Hindlimb muscle (tissue), 1 donor: Measurements from ENCODE around the gene SNAPC1. TPM values are rescaled to one million over a fixed set of nuclear protein-coding genes. Genes with fewer than 3 reads are reported as not detected.
A peak's percentile ranks its signal among the peaks of the same experiment; 100 is the strongest.
"Not testable (repeated sequence)": the region's sequence is repeated elsewhere in the genome, so short reads cannot be mapped to it uniquely, and the experiment has no call there.

Source experiments
- DNase-seq: peaks from one replicate; pipeline ENCODE4 v3.0.0-alpha.2; 2013
- polyA plus RNA-seq: library from polyadenylated mRNA; unstranded; fragments of 120-200 nt; gene quantifications from one replicate; pipeline ENCODE4 v1.2.1, GENCODE V29; 2013; ENCODE audit not compliant: insufficient read length

Gene SNAPC1
- polyA plus RNA-seq, 1 donor, result 4.5 TPM

DNA sequence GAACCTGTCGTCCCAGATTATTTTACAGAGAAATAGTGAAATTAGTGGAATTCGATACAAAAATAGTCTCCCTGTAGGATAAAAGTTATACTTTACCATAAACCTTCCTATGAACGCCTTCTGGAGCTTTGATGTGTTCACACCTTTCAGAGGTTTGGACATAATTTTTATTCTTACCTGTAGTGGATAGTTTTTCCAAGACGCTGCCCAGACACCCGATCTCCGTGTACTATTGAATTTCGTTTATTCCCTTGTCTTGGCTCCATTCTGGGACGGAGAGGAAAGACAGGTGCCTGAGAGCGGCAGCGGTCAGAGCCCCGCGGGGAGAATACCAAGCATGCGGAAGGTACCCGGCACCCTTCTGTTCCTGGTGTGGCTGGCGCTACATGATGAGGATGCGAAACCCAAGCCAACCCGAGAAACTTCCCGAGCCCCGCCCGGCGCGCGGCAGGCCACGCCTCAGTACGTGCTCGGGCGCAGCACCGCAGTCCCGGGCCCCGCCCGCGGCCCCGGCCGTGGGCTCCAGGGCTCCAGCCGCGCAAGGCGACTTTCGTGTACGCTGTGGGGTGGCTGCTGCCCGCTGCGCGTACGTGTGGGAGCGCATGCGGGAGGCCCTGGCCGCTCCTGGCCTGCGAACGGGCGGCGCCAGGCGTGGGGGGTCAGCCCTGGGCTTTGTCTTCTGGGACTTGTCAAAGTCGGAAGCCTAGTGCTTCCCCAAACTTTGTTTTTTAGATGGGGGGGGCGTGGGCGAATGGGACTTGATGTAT is 11.3 kb upstream of the SNAPC1 start:
- DNase-seq, result peak; percentile 66

DNA sequence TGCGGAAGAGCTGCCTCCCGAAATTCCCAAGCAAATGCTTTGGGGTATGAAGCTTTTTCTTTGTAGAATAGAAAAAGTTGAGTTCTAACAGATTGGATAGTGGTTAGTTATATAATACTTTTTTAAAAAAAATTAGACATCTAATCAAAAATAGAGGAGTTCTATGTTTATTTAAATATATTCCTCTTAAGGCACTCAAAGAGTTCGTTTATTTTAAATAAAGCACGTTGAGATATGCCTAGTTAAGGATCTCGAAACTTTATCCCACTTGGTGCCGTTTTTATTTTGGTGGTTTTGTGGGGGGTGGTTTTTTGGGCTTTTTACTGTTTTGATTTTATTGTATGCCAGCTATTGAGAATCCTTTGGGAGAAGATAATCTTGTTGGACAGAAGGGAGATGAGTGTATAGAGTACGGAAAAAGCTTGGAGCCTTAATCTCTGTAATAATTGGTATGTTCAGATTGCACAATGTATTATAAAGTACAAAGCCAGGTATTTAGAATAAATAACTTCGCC is 10.7 kb upstream of the SNAPC1 start:
- DNase-seq, result no peak

DNA sequence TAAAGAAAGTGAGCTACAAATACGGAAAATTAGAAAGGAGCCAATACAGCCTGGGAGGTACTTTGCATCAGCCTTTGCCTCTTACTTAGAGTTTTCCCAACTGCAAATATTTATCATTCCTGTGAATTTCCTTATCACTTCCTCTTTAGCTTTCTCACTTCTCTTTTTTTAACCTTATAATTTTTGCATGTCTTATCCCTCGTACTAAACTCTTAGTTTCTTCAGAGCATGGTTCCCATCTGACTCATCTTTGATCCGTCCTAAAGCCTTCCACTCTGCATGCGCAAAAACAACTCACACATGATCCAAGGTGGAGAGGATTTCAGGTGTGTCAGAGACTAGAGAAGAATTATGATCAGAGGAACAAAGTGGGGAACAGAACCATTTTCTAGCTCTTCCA is 9.6 kb upstream of the SNAPC1 start:
- DNase-seq, result no peak

DNA sequence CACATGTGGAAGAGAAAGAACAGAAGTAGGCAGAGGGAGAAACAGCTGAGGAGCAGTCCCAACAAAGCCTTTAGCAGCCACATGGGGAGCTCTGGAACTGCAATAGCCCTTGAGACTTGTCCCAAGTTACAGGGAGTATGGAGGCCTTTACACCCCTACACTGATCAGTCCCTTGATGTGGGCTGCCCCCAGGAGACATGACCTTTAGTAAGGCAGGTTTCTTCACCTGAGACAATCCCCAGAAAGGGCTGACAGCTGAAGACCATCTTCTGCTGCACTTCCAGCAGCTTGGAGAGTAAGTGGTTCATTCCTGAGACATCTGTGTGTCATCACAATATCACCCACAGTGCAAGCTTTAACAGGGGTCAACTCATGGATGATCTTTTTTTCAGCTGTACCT is 8.6 kb upstream of the SNAPC1 start:
- no peak for DNase-seq

DNA sequence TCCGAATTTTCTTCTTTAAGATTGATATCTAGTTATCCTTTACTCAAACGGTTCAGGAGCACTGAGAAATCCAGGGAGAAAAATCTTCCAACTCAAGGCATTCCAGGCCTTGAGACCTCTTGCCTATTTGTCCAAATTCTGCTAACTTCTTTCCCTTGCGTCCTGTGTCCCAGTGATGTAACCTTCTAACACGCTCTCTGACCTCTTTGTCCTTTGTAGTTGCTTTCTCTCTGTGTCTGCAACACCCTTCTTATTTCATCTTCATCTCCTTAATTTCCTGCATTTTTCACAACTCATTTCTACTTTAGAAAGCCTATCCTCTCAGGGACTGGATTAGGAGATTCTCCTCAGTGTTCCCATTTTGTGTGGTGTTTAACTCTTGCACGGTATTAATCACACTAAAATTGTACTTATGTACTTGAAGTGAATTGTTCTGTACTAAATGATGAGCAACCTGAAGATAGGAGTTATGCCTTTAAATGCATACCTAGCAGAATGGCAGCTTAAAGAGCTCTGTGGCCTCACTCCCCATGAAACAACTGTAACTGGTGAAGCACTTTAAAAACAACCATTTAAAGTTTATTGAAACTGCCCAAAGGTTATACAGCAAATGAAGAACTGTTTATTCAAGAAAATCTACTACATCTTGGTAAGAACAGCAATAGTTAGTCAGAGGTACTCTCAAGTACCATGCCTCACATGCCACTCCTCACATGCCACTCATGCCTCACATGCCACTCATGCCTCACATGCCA is 7.4 kb upstream of the SNAPC1 start:
- DNase-seq, result no peak

DNA sequence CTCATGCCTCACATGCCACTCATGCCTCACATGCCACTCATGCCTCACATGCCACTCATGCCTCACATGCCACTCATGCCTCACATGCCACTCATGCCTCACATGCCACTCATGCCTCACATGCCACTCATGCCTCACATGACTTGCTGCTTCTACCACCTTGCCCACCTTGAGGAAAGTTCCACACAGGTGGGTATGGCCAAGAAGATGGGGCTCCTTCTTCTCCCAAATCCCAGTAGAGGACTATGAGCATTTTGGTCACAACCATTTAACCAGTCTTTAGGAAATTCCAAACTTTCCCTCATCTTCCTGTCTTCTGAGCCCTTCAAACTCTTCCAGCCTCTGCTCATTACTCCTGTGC is 6.9 kb upstream of the SNAPC1 start:
- DNase-seq, result not testable (repeated sequence)

DNA sequence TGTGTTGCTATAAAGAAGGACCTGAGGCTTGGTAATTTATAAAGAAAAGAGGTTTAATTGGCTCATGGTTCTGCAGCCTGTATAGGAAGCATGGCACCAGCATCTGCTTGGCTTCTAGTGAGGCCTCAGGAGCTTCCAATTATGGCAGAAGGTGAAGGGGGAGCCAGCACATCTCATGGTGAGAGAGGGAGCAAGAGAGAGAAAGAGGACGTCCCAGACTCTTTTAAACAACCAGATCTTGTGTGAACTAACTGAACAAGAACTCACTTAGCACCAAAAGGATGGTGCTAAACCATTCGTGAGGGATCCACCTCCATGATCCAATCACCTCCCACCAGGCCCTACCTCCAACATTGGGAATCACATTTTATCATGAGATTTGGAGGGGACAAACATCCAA is 6.1 kb upstream of the SNAPC1 start:
- no peak for DNase-seq

DNA sequence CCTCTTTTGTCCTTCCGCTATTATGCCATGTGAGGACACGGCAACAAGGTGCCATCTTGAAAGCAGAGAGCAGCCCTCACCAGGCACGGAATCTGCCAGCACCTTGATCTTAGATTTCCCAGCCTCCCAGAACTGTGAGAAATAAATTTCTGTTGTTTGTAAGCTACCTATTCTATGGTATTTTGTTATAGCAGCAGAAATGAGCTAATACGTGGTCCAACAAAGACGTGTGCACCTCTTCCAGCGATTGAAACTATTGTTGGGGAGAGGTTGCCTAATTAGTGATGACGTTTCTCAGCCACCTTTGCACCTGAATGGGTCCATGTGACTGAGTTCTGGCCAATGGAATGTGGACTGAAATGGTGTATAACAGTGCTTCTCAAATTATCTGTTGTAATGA is 2.3 kb upstream of the SNAPC1 start:
- DNase-seq, result no peak

DNA sequence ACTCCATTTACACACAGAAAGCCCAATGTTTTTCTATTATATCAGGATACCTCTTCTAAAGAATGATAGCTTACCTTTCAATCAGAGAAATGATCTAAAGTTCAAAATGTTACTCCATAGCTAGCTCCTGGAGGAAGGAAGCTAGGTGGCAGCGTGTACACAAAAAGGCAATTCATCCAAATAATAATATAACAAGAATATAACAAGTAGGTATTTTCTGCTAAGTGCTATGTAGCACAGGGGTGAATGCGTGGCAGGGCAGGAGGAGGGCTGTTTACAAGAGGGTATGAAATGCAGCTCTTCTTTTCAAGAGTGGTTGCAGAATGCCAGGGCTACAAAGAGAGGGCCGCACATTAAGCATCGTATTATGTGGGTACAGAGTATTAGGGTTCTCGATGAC is 663 bp upstream of the SNAPC1 start:
- no peak for DNase-seq

DNA sequence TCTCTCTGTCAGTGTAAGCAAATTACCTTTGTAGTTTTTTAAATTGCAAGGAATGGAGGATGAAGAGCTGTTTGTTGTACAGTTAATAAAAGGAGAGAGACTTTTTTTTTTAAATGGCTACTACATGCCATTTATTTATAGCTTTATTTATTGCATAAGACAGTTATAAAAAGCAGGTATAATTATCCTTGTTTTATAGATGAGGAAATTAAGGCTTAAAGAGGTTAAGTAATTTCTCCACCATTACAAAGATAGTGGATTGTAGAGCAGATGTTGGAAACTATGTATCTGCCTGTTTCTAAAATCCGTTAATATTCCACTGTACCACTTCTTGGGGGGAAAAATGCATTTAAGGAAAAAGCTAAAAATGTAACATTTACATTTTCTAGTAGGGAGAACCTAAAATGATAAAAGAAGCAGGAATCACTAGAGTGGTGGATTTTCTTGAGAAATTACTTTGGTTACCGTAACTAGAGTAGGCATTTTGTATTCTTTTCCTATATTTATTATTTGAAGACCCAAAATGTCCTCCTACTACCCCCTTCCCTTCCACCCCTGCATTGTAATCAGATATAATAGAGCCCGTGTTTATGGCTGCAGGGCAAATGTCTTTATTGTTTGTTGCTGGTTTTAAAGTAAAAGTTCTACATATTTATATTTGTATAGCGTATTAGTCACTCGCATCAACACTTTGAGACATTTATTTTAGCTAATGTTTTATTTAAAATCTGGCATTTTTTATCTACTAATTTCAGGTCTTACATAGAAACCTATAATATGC is 2.3 kb downstream of the SNAPC1 start:
- DNase-seq, result no peak

DNA sequence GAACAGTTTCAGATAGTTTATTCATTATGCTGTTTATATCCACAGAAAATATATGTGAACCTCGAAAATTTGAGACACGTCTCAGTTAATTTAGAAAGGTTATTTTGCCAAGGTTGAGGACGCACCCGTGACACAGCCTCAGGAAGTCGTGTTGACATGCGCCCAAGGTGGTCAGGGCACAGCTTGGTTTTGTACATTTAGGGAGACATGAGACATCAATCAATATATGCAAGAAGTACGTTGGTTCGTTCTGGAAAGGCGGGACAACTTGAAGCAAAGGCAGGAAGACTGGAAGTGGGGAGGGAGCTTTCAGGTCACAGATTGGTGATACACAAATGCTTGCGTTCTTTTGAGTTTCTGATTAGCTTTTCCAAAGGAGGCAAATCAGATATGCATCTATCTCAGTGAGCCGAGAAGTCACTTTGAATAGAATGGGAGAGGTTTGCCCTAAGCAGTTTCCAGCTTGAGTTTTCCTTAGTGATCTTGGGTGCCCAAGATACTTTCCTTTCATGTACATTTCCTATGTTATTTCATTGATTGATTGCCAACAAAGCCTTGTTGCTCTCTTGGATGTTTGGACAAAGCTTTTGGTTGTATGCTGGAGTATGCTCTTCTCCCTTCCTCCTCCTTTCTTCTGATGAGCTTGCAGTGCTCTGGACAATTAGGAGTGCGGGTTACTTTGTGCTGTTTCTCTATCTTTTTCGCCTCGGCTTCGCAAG is 3.2 kb downstream of the SNAPC1 start:
- no peak for DNase-seq

DNA sequence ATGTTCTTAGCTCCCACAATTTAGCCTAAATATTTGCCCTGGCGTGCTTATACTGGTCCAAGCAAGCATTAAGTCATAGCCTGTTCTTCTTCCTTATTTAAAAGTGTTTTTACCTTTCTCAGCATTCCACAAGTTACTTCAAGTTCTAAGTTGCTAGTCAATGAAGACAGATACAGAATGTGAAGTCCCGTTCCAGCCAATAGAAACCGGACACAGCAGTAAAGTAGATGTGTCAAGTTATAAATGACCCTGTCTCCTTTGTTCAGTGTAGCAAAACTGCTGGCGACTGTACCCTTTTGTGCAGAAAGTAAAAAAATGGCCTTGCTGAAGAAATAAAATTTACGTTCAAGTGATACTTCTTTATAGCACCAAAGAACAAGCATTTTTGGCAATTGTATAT is 3.9 kb downstream of the SNAPC1 start:
- no peak for DNase-seq

DNA sequence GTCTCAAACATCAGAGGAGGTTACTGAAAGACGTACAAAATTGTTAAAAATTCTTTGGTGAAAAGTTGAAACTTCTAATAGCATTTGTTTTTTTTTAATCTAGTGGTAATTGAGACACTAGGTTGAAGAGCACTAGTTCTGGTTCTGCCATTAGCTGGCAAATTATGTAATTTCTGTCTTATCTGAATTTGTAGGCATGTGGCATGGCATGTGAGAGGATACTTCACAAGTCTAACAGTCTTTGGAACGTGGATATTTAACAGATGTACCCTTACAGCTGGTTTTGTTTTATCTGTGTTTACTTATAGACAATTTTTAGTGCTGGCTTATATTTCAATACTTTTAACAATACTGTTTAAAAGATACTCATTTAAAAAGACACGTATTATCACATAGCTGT is 6.0 kb downstream of the SNAPC1 start:
- no peak for DNase-seq

DNA sequence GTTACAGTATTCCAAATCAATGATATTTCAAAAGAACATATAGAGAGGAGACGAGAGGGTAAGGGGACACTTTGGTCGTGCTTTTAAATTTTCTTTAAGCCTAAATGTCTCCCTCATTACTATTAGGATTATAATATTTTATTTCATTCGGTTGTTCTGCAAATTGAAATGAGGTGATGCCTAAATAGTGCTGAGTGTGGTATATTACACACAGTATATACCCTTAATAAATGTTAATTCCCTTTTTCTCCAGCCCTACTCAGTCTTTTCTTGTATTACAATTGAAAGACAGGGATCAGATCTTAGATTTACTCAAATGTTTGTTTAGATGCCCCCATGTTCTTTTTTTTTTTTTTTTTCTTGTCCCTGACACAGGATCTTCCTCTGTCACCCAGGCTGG is 7.7 kb downstream of the SNAPC1 start:
- no peak for DNase-seq

DNA sequence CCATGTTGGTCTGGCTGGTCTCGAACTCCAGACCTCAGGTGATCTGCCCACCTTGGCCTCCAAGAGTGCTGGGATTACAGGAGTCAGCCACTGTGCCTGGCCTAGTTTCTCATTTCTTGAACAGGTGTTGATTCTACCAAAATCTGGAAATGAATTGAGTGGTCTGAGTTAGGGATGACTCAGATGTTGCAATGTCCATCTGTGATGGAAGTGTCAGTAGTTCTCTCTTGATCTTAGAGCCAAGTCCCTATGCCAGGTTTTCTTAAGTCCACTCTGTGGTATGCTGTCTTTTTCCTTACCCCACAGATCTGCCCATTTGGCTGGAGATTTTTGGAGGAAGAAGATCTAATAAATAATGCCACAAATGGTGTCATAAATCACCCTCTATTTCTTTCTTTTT is 12.6 kb downstream of the SNAPC1 start:
- no peak for DNase-seq

DNA sequence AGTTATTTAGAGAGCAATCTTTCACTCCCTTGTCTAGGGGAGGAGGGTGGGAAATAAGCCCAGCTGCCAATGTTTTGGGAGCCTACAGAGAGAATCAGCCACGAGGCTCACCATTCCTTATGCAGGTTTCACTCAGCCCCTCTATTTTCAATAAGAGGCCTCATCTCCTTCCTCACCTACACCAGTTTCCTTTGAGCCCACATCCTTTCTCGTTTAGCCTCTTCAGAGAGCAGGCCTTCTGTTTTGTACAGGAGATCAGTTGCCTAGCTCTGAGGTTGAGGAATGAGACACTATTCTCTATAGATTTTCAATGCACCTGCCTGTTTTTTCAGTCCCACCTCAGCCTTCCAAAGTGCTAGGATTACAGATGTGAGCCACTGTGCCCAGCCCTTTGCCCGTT is 17.9 kb downstream of the SNAPC1 start:
- no peak for DNase-seq

DNA sequence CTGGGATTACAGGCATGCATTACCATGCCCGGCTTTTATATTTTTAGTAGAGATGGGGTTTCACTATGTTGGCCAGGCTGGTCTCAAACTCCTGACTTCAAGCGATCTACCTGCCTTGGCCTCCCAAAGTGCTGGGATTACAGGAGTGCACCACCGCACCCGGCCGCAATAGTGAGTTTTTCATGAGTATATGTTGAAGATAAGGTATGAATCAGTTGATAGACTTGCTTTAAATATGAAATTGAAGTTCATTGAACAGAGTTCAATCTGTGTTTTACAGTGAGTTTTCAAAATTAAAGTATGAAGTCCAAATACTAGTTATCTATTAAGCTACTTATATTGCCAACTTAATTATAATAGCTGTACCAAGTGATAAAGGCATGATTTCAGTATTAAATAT is 35.1 kb downstream of the SNAPC1 start:
- no peak for DNase-seq

DNA sequence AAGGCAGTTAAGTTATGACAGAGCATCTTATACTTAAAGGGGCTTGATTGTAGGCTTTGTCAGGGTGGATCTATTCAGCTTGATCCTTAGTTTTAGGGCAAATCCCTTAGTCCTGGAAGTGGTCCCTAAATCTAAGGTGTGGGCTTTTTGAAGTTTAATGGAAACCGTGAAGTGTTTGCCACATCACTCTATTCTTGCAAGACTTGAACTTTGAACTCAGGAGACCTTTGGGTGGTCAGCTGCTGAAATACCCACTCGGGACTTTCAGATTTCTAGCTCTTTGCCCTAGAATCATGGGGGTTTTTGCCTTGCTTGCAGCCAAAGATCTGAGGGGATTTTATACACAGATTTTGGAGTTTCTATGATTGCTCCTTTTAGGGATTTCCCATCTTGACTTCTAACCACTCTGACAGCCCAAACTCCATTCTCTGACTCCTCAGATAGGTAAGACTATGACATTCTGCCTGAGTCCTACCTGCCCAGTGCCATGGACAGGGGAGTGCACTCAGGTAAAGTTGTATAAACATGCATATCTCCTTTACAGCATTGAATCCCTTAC is 39.9 kb downstream of the SNAPC1 start:
- no peak for DNase-seq

DNA sequence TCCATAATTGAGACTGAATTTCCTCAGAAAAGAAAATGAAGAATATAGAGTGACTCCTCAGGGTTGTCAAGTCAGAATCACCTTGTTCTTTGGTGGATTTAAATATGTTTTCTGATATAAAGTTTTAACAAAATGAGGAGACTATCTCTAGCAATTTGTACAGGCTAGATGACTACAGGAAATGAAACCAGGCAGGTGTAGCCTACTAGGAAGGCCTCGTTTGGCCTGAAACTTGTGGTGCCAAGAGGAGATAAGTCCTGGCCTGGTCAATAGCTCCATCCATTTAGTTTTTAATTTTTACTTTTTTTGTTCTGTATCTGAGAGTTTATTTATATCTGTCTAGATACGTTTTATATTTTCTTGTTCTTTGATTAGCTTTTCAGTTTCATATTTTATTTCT is 41.5 kb downstream of the SNAPC1 start:
- no peak for DNase-seq

DNA sequence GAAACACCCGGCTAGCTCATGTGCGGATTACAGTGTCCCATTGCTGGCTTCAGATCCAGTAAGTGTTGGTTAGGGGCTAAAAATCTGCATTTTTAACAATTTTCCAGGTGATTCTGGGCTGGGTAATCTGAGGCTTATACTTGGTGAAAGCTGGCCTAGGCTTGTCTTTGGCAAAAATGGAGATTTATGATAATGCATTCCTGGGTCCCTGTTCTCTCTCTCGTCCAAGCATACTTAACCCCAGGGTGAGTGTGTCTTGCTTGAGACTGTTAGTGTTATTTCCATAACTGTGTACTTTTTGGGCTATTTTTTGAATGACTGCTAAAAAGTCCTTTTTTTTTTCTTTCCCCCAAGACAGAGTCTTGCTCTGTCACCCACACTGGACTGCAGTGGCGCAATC is 43.2 kb downstream of the SNAPC1 start:
- DNase-seq, result no peak

DNA sequence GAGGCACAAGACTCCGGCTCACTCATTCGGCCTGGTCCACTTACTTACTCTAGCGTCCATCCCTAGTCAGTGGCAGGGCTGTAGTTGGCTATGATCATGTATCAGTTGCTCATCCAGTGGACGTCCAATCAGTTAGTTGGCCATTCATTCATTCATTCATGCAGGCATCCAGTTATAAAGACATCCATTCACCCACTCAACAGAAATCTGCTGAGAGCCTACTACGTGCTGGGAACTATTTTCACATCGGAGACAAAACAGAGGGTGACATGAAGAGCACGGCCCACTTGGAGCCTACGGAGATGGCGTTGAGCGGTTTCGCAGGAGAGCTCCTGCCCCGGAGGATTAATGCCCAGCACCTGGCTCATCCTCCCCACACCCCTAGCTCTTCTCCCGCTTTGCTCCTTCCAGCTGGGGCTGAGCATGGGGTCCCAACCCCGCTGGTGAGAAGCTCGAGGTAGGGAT is 49.7 kb downstream of the SNAPC1 start:
- DNase-seq, result peak; percentile 8
